ENCODE data around the gene CD68. TPM values are rescaled to one million over a fixed set of nuclear protein-coding genes. Genes with fewer than 3 reads are reported as not detected.

The CD68 gene
- total and polyA plus RNA-seq, 4 donors: 33.3 to 595 (median 395) TPM

DNA sequence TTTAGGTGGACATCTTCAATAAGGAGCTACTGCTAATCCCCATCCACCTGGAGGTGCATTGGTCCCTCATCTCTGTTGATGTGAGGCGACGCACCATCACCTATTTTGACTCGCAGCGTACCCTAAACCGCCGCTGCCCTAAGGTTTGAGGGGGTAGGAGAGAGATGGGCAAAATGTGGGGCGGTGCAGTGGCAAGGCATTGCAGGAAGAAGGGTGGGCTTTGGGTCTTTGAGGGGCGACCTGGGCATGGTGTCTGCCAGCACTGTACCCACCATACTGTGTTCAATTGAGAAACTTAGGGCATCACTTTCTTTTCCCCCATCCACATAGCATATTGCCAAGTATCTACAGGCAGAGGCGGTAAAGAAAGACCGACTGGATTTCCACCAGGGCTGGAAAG, 9.1 kb upstream of the CD68 start:
- ATAC-seq (ENCODE audit: insufficient read depth, low FRiP score): no peak
- Histone ChIP-seq H3K9me3 (ENCODE audit: control insufficient read depth in 4 of 4, insufficient read depth in 3 of 4, low read length in 3 of 4) (peaks cover 0 to 2% (median 0%) of the 10 kb centered on the region in 4 donors), H3K9ac (ENCODE audit: insufficient read depth in 1 of 2, low read length in 2 of 2) (no peak overlapping the region), H3K27ac (ENCODE audit: low read depth in 1 of 2, low read length in 1 of 2) (no peak overlapping the region), H3K4me1 (ENCODE audit: control insufficient read depth in 5 of 5, insufficient read depth in 5 of 5, low read length in 5 of 5) (peaks cover 4 to 19% (median 8%) of the 10 kb centered on the region in 5 donors), H3K4me3 (no peak overlapping the region), H3K27me3 (ENCODE audit: control insufficient read depth in 3 of 3, insufficient read depth in 3 of 3, low read length in 2 of 3) (no peaks in the 10 kb centered on the region), H3K36me3 (ENCODE audit: control insufficient read depth in 4 of 4, insufficient read depth in 4 of 4, low read length in 4 of 4) (peaks cover 24 to 49% (median 36%) of the 10 kb centered on the region in 4 donors)
- TF ChIP-seq, protein P1, sequence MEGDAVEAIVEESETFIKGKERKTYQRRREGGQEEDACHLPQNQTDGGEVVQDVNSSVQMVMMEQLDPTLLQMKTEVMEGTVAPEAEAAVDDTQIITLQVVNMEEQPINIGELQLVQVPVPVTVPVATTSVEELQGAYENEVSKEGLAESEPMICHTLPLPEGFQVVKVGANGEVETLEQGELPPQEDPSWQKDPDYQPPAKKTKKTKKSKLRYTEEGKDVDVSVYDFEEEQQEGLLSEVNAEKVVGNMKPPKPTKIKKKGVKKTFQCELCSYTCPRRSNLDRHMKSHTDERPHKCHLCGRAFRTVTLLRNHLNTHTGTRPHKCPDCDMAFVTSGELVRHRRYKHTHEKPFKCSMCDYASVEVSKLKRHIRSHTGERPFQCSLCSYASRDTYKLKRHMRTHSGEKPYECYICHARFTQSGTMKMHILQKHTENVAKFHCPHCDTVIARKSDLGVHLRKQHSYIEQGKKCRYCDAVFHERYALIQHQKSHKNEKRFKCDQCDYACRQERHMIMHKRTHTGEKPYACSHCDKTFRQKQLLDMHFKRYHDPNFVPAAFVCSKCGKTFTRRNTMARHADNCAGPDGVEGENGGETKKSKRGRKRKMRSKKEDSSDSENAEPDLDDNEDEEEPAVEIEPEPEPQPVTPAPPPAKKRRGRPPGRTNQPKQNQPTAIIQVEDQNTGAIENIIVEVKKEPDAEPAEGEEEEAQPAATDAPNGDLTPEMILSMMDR (IDR thresholded peaks at IDR 0.05; ENCODE audit: control extremely low read depth, extremely low read depth): no peak
- DNase-seq: no peak
- WGBS, 2 donors: 96 to 98% methylated on average over 10 of the region's 10 CpGs

DNA sequence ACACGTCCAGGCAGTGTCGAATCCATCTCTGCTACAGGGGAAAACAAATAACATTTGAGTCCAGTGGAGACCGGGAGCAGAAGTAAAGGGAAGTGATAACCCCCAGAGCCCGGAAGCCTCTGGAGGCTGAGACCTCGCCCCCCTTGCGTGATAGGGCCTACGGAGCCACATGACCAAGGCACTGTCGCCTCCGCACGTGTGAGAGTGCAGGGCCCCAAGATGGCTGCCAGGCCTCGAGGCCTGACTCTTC, 7.2 kb upstream of the CD68 start:
- peak overlapping the region; percentile 48 to 74 for H3K9ac ChIP-seq (ENCODE audit: insufficient read depth in 1 of 2, low read length in 2 of 2)
- 1 to 2% methylated on average over 11 of the region's 11 CpGs for WGBS, 2 donors
- H3K9me3 ChIP-seq (ENCODE audit: control insufficient read depth in 4 of 4, insufficient read depth in 3 of 4, low read length in 3 of 4): peaks cover 0 to 2% (median 0%) of the 10 kb centered on the region in 4 donors
- H3K27ac ChIP-seq (ENCODE audit: low read depth in 1 of 2, low read length in 1 of 2): peak overlapping the region; percentile 95 to 97
- peaks cover 30 to 58% (median 47%) of the 10 kb centered on the region in 4 donors for H3K36me3 ChIP-seq (ENCODE audit: control insufficient read depth in 4 of 4, insufficient read depth in 4 of 4, low read length in 4 of 4)
- ATAC-seq (ENCODE audit: insufficient read depth, low FRiP score) (no peak), DNase-seq (no peak)
- H3K4me1 ChIP-seq (ENCODE audit: control insufficient read depth in 5 of 5, insufficient read depth in 5 of 5, low read length in 5 of 5): peaks cover 4 to 25% (median 8%) of the 10 kb centered on the region in 5 donors
- peak overlapping the region; percentile 37 for H3K4me3 ChIP-seq
- TF ChIP-seq, protein P1 (IDR thresholded peaks at IDR 0.05; ENCODE audit: control extremely low read depth, extremely low read depth): no peak
- no peaks in the 10 kb centered on the region for H3K27me3 ChIP-seq (ENCODE audit: control insufficient read depth in 3 of 3, insufficient read depth in 3 of 3, low read length in 2 of 3)

DNA sequence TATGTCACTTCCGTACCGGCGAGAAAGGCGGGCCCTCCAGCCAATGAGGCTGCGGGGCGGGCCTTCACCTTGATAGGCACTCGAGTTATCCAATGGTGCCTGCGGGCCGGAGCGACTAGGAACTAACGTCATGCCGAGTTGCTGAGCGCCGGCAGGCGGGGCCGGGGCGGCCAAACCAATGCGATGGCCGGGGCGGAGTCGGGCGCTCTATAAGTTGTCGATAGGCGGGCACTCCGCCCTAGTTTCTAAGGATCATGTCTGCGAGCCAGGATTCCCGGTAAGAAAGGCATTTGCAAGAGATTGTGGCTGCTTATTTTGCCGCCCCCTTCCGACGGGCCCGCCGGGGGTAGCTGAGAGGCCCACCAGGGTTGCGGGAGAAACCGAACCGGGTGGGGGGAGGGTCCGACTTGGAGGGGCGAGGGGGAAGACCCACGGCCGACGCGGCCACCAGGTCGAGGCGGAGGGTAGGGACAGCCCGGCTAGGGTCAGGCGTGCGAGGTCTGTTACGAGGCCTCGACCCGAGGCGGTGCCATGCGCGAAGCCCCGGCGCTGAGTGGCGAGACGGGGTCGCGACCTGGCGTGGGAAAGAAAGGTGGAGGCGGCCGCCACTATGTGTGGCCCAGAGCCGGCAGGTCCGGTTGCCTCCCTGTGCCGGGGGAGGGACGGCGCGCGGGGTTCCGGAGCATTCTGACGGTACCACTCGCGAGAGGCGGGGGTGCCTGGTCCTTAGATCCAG, 6.7 kb upstream of the CD68 start:
- Histone ChIP-seq H3K4me1 (ENCODE audit: control insufficient read depth in 5 of 5, insufficient read depth in 5 of 5, low read length in 5 of 5) (peaks cover 4 to 25% (median 8%) of the 10 kb centered on the region in 5 donors), H3K9me3 (ENCODE audit: control insufficient read depth in 4 of 4, insufficient read depth in 3 of 4, low read length in 3 of 4) (peaks cover 0 to 2% (median 0%) of the 10 kb centered on the region in 4 donors), H3K36me3 (ENCODE audit: control insufficient read depth in 4 of 4, insufficient read depth in 4 of 4, low read length in 4 of 4) (peaks cover 31 to 59% (median 50%) of the 10 kb centered on the region in 4 donors), H3K27me3 (ENCODE audit: control insufficient read depth in 3 of 3, insufficient read depth in 3 of 3, low read length in 2 of 3) (no peaks in the 10 kb centered on the region), H3K4me3 (peak overlapping the region; percentile 100), H3K9ac (ENCODE audit: insufficient read depth in 1 of 2, low read length in 2 of 2) (peak overlapping the region; percentile 67 to 95), H3K27ac (ENCODE audit: low read depth in 1 of 2, low read length in 1 of 2) (peak overlapping the region; percentile 91 to 100)
- peak; percentile 99 to 100 (median 100) for DNase-seq
- 1% methylated on average over 73 of the region's 73 CpGs for WGBS, 2 donors
- ATAC-seq (ENCODE audit: insufficient read depth, low FRiP score): peak; percentile 91
- TF ChIP-seq, protein P1 (IDR thresholded peaks at IDR 0.05; ENCODE audit: control extremely low read depth, extremely low read depth): no peak
